DOHH2 (cell line): ENCODE measurements around the gene COL13A1.

Experiments used
- CTCF ChIP-seq: fragments of 200-600 bp; sonication (generic); IDR thresholded peaks from one replicate; pipeline ENCODE4 v1.5.1; 2014; ENCODE audit warnings: antibody characterized with exemption, mild to moderate bottlenecking, low read depth, low read length; ENCODE audit not compliant: poor library complexity, severe bottlenecking
- EZH2phosphoT487 ChIP-seq: fragments of 200-600 bp; sonication (generic); IDR thresholded peaks from 2 replicates; pipeline ENCODE4 v1.6.1; 2017; ENCODE audit warnings: borderline replicate concordance, mild to moderate bottlenecking, antibody characterized with exemption, low read length, moderate library complexity, mixed read lengths

GRCh38 chr10:69797959-69798358 lies 3.7 kb upstream of the COL13A1 start:
- TF ChIP-seq CTCF = no peak
- TF ChIP-seq EZH2phosphoT487 = no peak
